ENCODE data around the gene BRWD1.
A peak's percentile ranks its signal among the peaks of the same experiment; 100 is the strongest.

The BRWD1 gene

DNA sequence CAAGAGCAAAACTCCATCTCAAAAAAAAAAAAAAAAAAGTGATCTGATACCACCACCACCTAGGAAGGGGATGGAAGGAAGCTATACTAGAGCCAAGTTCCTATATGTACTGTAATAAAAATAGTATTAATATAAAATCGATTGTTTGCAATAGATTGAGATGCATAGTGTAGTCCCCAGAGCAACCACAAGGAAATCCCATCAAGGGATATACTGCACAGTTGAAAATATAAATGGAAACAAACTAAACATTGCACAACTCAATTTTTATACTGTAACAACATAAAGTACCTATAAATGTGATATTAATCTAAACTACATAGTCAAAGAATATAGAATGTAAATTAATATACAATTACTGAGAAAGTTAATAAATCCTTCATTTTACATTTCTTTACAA lies 109.3 kb downstream of the BRWD1 start:
- TF ChIP-seq, protein P1, sequence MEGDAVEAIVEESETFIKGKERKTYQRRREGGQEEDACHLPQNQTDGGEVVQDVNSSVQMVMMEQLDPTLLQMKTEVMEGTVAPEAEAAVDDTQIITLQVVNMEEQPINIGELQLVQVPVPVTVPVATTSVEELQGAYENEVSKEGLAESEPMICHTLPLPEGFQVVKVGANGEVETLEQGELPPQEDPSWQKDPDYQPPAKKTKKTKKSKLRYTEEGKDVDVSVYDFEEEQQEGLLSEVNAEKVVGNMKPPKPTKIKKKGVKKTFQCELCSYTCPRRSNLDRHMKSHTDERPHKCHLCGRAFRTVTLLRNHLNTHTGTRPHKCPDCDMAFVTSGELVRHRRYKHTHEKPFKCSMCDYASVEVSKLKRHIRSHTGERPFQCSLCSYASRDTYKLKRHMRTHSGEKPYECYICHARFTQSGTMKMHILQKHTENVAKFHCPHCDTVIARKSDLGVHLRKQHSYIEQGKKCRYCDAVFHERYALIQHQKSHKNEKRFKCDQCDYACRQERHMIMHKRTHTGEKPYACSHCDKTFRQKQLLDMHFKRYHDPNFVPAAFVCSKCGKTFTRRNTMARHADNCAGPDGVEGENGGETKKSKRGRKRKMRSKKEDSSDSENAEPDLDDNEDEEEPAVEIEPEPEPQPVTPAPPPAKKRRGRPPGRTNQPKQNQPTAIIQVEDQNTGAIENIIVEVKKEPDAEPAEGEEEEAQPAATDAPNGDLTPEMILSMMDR (IDR thresholded peaks at IDR 0.05; ENCODE audit: borderline replicate concordance, insufficient read depth, low read depth, low read length) = 0 out of 2 replicates have a peak, but pooled peaks have one; percentile 1
- H3K4me3 ChIP-seq (ENCODE audit: low read depth, low read length) = no peak overlapping the region

DNA sequence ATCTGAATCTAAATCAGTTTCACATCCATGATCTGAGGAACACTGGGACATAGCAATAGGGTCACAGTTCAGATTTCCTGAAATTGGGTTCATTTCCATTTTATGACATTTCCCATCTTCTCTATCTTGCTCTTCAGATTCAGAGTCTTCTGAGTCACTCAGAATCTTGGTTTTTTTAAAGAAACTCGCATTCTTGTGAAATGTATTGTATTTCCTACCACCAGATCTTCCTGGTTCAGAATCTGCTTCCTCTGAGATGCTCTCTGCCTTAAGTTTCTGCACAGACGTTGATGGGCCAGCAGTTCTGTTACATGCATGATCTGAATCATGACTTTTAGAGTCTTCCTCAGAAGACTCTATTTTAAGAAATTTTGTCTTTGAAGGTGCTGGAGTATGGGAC lies 114.6 kb downstream of the BRWD1 start:
- TF ChIP-seq, protein P1 (IDR thresholded peaks at IDR 0.05; ENCODE audit: borderline replicate concordance, insufficient read depth, low read depth, low read length) = no peak
- H3K4me3 ChIP-seq (ENCODE audit: low read depth, low read length) = no peak overlapping the region

DNA sequence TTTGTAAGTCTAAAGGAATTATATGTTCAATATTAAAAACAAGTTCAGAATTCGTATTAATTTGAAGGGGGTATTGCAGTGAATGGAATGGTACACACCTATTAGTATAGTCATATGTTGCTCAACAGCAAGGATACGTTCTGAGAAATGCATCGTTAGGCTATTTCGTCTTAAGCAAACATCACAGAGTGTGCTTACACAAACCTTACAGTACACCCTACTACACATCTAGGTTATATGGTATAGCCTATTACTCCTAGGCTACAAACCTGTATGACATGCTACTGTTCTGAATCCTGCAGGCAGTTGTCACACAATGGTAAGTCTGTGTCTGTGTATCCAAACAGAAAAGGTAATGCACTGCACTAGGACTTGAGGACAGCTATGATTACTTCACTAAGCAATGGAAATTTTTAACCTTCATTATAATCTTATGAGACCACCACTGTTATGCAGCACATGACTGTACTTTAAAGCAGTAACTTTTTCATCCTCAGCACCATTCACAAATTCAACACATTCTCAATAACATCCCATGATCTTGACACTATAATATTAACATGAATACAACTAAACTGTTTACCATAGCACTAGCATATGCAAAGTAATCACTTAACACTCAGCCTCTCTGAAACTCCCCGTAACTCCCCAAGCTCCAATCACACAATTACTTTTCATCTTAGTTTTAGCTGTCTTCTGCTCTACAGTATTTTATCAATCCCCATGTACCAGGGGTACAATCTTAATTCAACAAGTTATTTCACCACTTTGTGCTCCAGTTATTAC lies 115.8 kb downstream of the BRWD1 start:
- H3K4me3 ChIP-seq (ENCODE audit: low read depth, low read length) = no peak overlapping the region
- TF ChIP-seq, protein P1 (IDR thresholded peaks at IDR 0.05; ENCODE audit: borderline replicate concordance, insufficient read depth, low read depth, low read length) = no peak

DNA sequence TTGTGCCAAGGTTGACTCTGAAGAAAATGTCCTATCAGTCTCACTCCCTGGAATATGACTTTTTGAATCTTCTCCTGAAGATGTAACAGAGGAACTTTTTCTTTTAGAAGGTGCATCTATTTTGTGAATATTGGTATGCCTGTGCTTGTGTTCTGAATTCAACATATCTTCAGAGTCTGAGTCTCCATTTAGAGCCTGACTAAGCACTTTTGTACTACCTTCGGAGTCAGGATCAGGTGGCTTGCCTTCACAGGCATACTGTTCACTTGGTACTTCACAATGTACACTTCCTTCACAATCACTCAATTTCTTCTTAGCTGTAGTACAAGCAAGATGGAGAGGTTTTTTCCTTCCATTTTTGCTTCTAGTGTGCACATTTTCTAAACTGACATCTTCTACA lies 116.6 kb downstream of the BRWD1 start:
- H3K4me3 ChIP-seq (ENCODE audit: low read depth, low read length) = no peak overlapping the region
- TF ChIP-seq, protein P1 (IDR thresholded peaks at IDR 0.05; ENCODE audit: borderline replicate concordance, insufficient read depth, low read depth, low read length) = no peak

DNA sequence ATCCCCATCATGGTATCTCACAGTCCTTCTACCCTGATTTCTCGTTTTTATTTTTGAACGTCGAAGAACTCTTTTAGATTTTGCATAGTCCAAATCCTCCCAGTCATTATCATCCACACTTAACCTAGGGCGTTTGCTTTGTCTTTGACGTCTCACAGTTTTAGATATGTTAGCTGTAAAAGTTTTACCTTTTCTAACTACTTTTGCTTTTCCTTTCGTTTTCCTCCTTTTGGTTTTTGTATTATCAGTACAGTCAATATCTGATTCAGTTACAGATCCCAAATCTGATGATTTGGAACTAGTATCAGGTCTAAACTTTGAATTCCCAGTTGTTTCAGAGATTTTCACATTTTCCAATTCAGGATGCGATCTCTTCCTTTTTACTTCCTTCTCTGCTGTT lies 117.1 kb downstream of the BRWD1 start:
- no peak overlapping the region for H3K4me3 ChIP-seq (ENCODE audit: low read depth, low read length)
- TF ChIP-seq, protein P1 (IDR thresholded peaks at IDR 0.05; ENCODE audit: borderline replicate concordance, insufficient read depth, low read depth, low read length) = no peak

DNA sequence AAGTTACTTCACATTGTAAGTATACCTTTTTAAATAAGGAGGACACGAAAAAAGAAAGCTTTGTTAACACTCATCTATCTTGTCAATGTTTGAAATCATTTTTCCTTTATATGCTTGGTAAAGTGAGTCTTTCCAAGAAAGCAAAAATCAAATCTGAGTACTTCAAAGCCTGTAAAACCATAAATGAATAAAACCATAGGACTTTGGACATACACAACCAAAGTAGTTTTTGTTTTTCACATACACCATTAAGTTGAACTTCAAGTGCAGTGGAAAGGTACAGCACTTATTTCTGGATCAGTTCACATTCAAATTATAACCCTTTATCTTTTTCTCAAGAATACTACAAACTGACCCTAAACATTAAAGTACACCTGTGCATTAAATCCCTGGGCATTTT lies 120.1 kb downstream of the BRWD1 start:
- H3K4me3 ChIP-seq (ENCODE audit: low read depth, low read length) = no peak overlapping the region
- TF ChIP-seq, protein P1 (IDR thresholded peaks at IDR 0.05; ENCODE audit: borderline replicate concordance, insufficient read depth, low read depth, low read length) = no peak
